ENCODE data around the gene PIP4K2C. TPM values are rescaled to one million over a fixed set of nuclear protein-coding genes. Genes with fewer than 3 reads are reported as not detected.

PIP4K2C gene
- polyA plus RNA-seq, 2 of the 4 experiments (the other 2 are of a cell fraction): 35.3 to 62.9 TPM

GRCh38 chr12:57603815-57604453 lies 12.9 kb downstream of the PIP4K2C start:
- POLR2A ChIA-PET: interaction anchor here (0.7 kb wide), 1 partner anchor 12 kb away, joined by 3 read pairs; no protein-coding TSS in a partner anchor
- FAIRE-seq (no peak), DNase-seq (ENCODE audit: low read depth in 1 of 2, low spot score in 1 of 2) (no peak), ATAC-seq (no peak)
- H3K4me1 ChIP-seq: peaks cover 13% of the 10 kb centered on the region; the same call in 2 of the 3 replicates
- CTCF ChIA-PET: interaction anchor here (0.9 to 20.9 kb wide), 4 partner anchors 10 to 27 kb away, joined by 3 to 336 read pairs (median 6); partner anchors contain the start of gene PIP4K2C
- peak overlapping the region; percentile 90 for H3K4me3 ChIP-seq
- TF ChIP-seq, protein P1, sequence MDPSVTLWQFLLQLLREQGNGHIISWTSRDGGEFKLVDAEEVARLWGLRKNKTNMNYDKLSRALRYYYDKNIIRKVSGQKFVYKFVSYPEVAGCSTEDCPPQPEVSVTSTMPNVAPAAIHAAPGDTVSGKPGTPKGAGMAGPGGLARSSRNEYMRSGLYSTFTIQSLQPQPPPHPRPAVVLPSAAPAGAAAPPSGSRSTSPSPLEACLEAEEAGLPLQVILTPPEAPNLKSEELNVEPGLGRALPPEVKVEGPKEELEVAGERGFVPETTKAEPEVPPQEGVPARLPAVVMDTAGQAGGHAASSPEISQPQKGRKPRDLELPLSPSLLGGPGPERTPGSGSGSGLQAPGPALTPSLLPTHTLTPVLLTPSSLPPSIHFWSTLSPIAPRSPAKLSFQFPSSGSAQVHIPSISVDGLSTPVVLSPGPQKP (IDR thresholded peaks at IDR 0.05; ENCODE audit: low read depth, low read length): no peak
- TF ChIP-seq MYC (IDR thresholded peaks at IDR 0.05; ENCODE audit: borderline replicate concordance, low read length) (no peak), CBX8 (IDR thresholded peaks at IDR 0.05) (no peak), JUN (IDR thresholded peaks at IDR 0.05) (no peak), RFX5 (IDR thresholded peaks at IDR 0.05) (no peak), TP53 (CRISPR knock-in tag; IDR thresholded peaks at IDR 0.05) (no peak), GATA3 (IDR thresholded peaks at IDR 0.05; ENCODE audit: borderline replicate concordance) (no peak), PHF8 (IDR thresholded peaks at IDR 0.05; ENCODE audit: borderline replicate concordance, low read depth) (no peak), RARB (CRISPR knock-in tag; IDR thresholded peaks at IDR 0.05) (no peak), EHF (CRISPR knock-in tag; IDR thresholded peaks at IDR 0.05) (no peak), MAZ (IDR thresholded peaks at IDR 0.05; ENCODE audit: borderline replicate concordance, low read depth, low read length) (no peak), CTCF (IDR thresholded peaks at IDR 0.05) (no peak), ZC3H11A (IDR thresholded peaks at IDR 0.05) (no peak), NR3C1 (IDR thresholded peaks at IDR 0.05) (no peak)
- TF ChIP-seq, protein P2, sequence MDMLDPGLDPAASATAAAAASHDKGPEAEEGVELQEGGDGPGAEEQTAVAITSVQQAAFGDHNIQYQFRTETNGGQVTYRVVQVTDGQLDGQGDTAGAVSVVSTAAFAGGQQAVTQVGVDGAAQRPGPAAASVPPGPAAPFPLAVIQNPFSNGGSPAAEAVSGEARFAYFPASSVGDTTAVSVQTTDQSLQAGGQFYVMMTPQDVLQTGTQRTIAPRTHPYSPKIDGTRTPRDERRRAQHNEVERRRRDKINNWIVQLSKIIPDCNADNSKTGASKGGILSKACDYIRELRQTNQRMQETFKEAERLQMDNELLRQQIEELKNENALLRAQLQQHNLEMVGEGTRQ (IDR thresholded peaks at IDR 0.05): no peak
- H3K27ac ChIP-seq: peak overlapping the region; percentile 94 to 97
- WGBS (ENCODE audit: missing lambda C conversion rate): 86% methylated on average over 6 of the region's 6 CpGs
- H3K4me2 ChIP-seq: peak overlapping the region; percentile 100
- no peaks in the 10 kb centered on the region for H3K9me3 ChIP-seq

GRCh38 chr12:57604454-57604991 lies 13.5 kb downstream of the PIP4K2C start, which contains the start of gene DTX3:
DTX3 (plus strand) TSS chr12:57604824; CDS start chr12:57606518, 1,694 bp downstream.
- WGBS (ENCODE audit: missing lambda C conversion rate): 35% methylated on average over 18 of the region's 36 CpGs
- H3K4me3 ChIP-seq: peak within 1 kb of the TSS; percentile 90
- peak within 1 kb of the TSS; percentile 94 to 97 for H3K27ac ChIP-seq
- ChIA-PET POLR2A (no interaction called here), CTCF (interaction anchor here (1.1 to 20.9 kb wide), 4 partner anchors 9 to 122 kb away, joined by 3 to 336 read pairs (median 8); partner anchors contain the start of gene PIP4K2C)
- TF ChIP-seq HOXB13 (CRISPR knock-in tag; IDR thresholded peaks at IDR 0.05; ENCODE audit: low read depth) (0 out of 2 replicates have a peak, but pooled peaks have one; percentile 53), FOXS1 (CRISPR knock-in tag; IDR thresholded peaks at IDR 0.05) (no peak)
- TF ChIP-seq, protein P3, sequence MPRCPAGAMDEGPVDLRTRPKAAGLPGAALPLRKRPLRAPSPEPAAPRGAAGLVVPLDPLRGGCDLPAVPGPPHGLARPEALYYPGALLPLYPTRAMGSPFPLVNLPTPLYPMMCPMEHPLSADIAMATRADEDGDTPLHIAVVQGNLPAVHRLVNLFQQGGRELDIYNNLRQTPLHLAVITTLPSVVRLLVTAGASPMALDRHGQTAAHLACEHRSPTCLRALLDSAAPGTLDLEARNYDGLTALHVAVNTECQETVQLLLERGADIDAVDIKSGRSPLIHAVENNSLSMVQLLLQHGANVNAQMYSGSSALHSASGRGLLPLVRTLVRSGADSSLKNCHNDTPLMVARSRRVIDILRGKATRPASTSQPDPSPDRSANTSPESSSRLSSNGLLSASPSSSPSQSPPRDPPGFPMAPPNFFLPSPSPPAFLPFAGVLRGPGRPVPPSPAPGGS (IDR thresholded peaks at IDR 0.05): peak; percentile 35; the same call in 1 of the 3 replicates
- TF ChIP-seq, protein P2 (IDR thresholded peaks at IDR 0.05): peak; percentile 65
- ATAC-seq (peak; percentile 44 to 66; a peak in 4 of 6 replicates), FAIRE-seq (no peak), DNase-seq (ENCODE audit: low read depth in 1 of 2, low spot score in 1 of 2) (peak in 1 of 2 experiments; percentile 57)
- peaks cover 13% of the 10 kb centered on the region; the same call in 2 of the 3 replicates for H3K4me1 ChIP-seq
- no peaks in the 10 kb centered on the region for H3K9me3 ChIP-seq
- peak within 1 kb of the TSS; percentile 100 for H3K4me2 ChIP-seq

All from A549 (cell line).